GM12878 (cell line): Measurements from ENCODE around the gene GAP43. TPM values are rescaled to one million over a fixed set of nuclear protein-coding genes. Genes with fewer than 3 reads are reported as not detected.

Experiments used
- ATAC-seq: fragments of 200-7000 bp; cut with Tn5 transposase; 3 replicates; pipeline ENCODE4 v1.9.1; 2020; ENCODE audit warnings: mild to moderate bottlenecking, moderate library complexity
- BruUV-seq: library from RNA; stranded (reverse); fragments of 400-500 nt; replicated peaks from 2 replicates; lab custom pipeline; 2021; lab: Mats Ljungman, UMichigan
- CTCF ChIA-PET: fragments of 300-600 bp; sonication (Branson Sonifier 250); formaldehyde crosslinking; extraction: SDS; loops from one replicate; lab custom pipeline; 2021; ENCODE audit warnings: inconsistent platforms; lab: Yijun Ruan, JAX
- POLR2A ChIA-PET: fragments of 350-600 bp; formaldehyde crosslinking; extraction: SDS; loops from one replicate; lab custom pipeline; 2021; ENCODE audit warnings: inconsistent platforms; lab: Charles Lee
- RAD21 ChIA-PET: fragments of 300-600 bp; sonication (Branson Sonifier 250); formaldehyde crosslinking; loops from one replicate; lab custom pipeline; 2023; ENCODE audit warnings: antibody characterized with exemption; ENCODE audit not compliant: unreplicated experiment; lab: Charles Lee
- SMC1A ChIA-PET: fragments of 300-600 bp; sonication (Branson Sonifier 250); formaldehyde crosslinking; loops from one replicate; lab custom pipeline; 2023; ENCODE audit not compliant: unreplicated experiment, uncharacterized antibody; lab: Charles Lee
- DNase-seq: peaks from one replicate; pipeline ENCODE4 v3.0.0-alpha.2; 2011; ENCODE audit warnings: low read depth, low spot score
- FAIRE-seq: peaks from 3 replicates; lab custom pipeline; 2011; peaks lifted over from hg19 to GRCh38; lab: Jason Lieb, UNC
- H2AFZ ChIP-seq: 2 replicates; pipeline ENCODE4 v1.6.0; 2011; ENCODE audit warnings: low read depth, low read length, control low read depth; ENCODE audit not compliant: control insufficient read depth
- H3K27ac ChIP-seq: 2 replicates; pipeline ENCODE4 v1.5.1; 2011; ENCODE audit warnings: control low read depth; ENCODE audit not compliant: control insufficient read depth, insufficient read depth
- H3K27me3 ChIP-seq, 2 experiments: replicated peaks in 1 of 2; 2 replicates each; pipeline versions ENCODE4 v1.6.0 to v1.6.1; 2011; ENCODE audit warnings: low read length in 1 of 2; ENCODE audit not compliant: control insufficient read depth in 2 of 2, insufficient read depth in 2 of 2
- H3K36me3 ChIP-seq, 2 experiments: 2 replicates each; pipeline ENCODE4 v1.5.1; 2011; ENCODE audit warnings: low read length in 1 of 2; ENCODE audit not compliant: control insufficient read depth in 2 of 2, insufficient read depth in 2 of 2
- H3K4me1 ChIP-seq: 2 replicates; pipeline ENCODE4 v1.6.1; 2011; ENCODE audit warnings: mild to moderate bottlenecking, low read length, moderate library complexity, mixed read lengths; ENCODE audit not compliant: control insufficient read depth, insufficient read depth
- H3K4me2 ChIP-seq: 2 replicates; pipeline ENCODE4 v1.6.0; 2011; ENCODE audit warnings: control low read depth; ENCODE audit not compliant: control insufficient read depth, insufficient read depth
- H3K4me3 ChIP-seq: fragments of 200-600 bp; sonication (generic); 2 replicates; pipeline ENCODE4 v1.5.1; 2016
- H3K79me2 ChIP-seq: 2 replicates; pipeline ENCODE4 v1.6.0; 2011; ENCODE audit warnings: low read length; ENCODE audit not compliant: control insufficient read depth, insufficient read depth
- H3K9ac ChIP-seq: 2 replicates; pipeline ENCODE4 v1.8.0; 2011; ENCODE audit warnings: low read length, control low read depth, mixed read lengths; ENCODE audit not compliant: control insufficient read depth, insufficient read depth
- H3K9me3 ChIP-seq: replicated peaks from 3 replicates; pipeline ENCODE4 v1.5.1; 2011; ENCODE audit warnings: mild to moderate bottlenecking, low read length; ENCODE audit not compliant: control insufficient read depth, insufficient read depth
- H4K20me1 ChIP-seq: 2 replicates; pipeline ENCODE4 v1.6.0; 2011; ENCODE audit not compliant: control insufficient read depth, insufficient read depth
- BHLHE40 ChIP-seq, 2 experiments: fragments of 450-650 bp in 1 of 2; IDR thresholded peaks; 2 replicates each; pipeline ENCODE4 v1.6.1; 2011 to 2017; ENCODE audit warnings: low read depth in 2 of 2, borderline replicate concordance in 1 of 2, improper control_type of control experiment in 1 of 2, low read length in 1 of 2, mild to moderate bottlenecking in 1 of 2
- CBFB ChIP-seq: IDR thresholded peaks from 2 replicates; pipeline ENCODE4 v1.6.1; 2016; ENCODE audit warnings: antibody characterized with exemption, low read depth
- CBX5 ChIP-seq: sonication (generic); IDR thresholded peaks from 2 replicates; pipeline ENCODE4 v1.6.1; 2016; ENCODE audit warnings: low read depth, moderate library complexity, mild to moderate bottlenecking, inconsistent platforms
- CHD1 ChIP-seq: IDR thresholded peaks from 2 replicates; pipeline ENCODE4 v1.6.1; 2012; ENCODE audit warnings: low read depth, low read length, improper control_type of control experiment
- CHD2 ChIP-seq: IDR thresholded peaks from 2 replicates; pipeline ENCODE4 v1.6.1; 2011; ENCODE audit warnings: low read depth, low read length, improper control_type of control experiment, borderline replicate concordance
- E2F4 ChIP-seq: IDR thresholded peaks from 2 replicates; pipeline ENCODE4 v1.6.1; 2012; ENCODE audit warnings: low read depth, low read length, improper control_type of control experiment
- EGR1 ChIP-seq, 2 experiments: IDR thresholded peaks; 1 replicate in 1 of 2; 2 replicates in 1 of 2; pipeline ENCODE4 v1.6.1; 2011 to 2012; ENCODE audit warnings: low read depth in 2 of 2, low read length in 2 of 2, borderline replicate concordance in 1 of 2, mild to moderate bottlenecking in 1 of 2, moderate library complexity in 1 of 2
- ELK1 ChIP-seq: IDR thresholded peaks from 2 replicates; pipeline ENCODE4 v1.6.1; 2012; ENCODE audit warnings: low read depth, low read length, improper control_type of control experiment
- FOS ChIP-seq: IDR thresholded peaks from 3 replicates; pipeline ENCODE4 v1.6.1; 2011; ENCODE audit warnings: borderline replicate concordance; ENCODE audit not compliant: insufficient read length; ENCODE audit errors: extremely low read depth
- FOXK2 ChIP-seq: fragments of 450-650 bp; IDR thresholded peaks from 2 replicates; pipeline ENCODE4 v1.6.1; 2017; ENCODE audit warnings: mild to moderate bottlenecking, moderate library complexity
- JUND ChIP-seq: IDR thresholded peaks from 2 replicates; pipeline ENCODE4 v1.6.1; 2012; ENCODE audit warnings: low read depth, mild to moderate bottlenecking, low read length, improper control_type of control experiment, moderate library complexity
- KAT2A ChIP-seq: conservative IDR thresholded peaks from 2 replicates; pipeline ENCODE4 v1.6.1; 2011; ENCODE audit warnings: low read depth, low read length; ENCODE audit not compliant: control insufficient read depth
- MTA2 ChIP-seq: fragments of 450-650 bp; IDR thresholded peaks from 2 replicates; pipeline ENCODE4 v1.6.1; 2016; ENCODE audit warnings: low read depth, mild to moderate bottlenecking, moderate library complexity
- NR2C2 ChIP-seq: IDR thresholded peaks from 2 replicates; pipeline ENCODE4 v1.6.1; 2011; ENCODE audit warnings: borderline replicate concordance, low read depth; ENCODE audit not compliant: control insufficient read depth, insufficient read length
- NRF1 ChIP-seq: conservative IDR thresholded peaks from 2 replicates; pipeline ENCODE4 v1.6.1; 2011; ENCODE audit warnings: mild to moderate bottlenecking, low read depth, low read length, improper control_type of control experiment
- RBBP5 ChIP-seq: fragments of 200-600 bp; sonication (generic); conservative IDR thresholded peaks from 2 replicates; pipeline ENCODE4 v1.6.1; 2016
- ZBTB11 ChIP-seq: fragments of 450-650 bp; formaldehyde crosslinking; IDR thresholded peaks from 2 replicates; pipeline ENCODE4 v1.5.0; 2022; ENCODE audit warnings: mild to moderate bottlenecking, missing genetic modification characterization
- ZSCAN29 ChIP-seq: fragments of 450-650 bp; IDR thresholded peaks from 2 replicates; pipeline ENCODE4 v1.6.1; 2017; ENCODE audit warnings: mild to moderate bottlenecking, moderate library complexity
- ZZZ3 ChIP-seq: IDR thresholded peaks from 2 replicates; pipeline ENCODE4 v1.6.1; 2011; ENCODE audit warnings: low read depth; ENCODE audit not compliant: control insufficient read depth, insufficient read length
- WGBS: methylation state at CpG from one replicate; pipeline ENCODE4 v1.1.6; 2016; ENCODE audit warnings: low lambda C conversion rate; ENCODE audit not compliant: insufficient replicate concordance, insufficient coverage; ENCODE audit errors: missing lambda C conversion rate; 5-methylcytosine and 5-hydroxymethylcytosine counted together
- in situ Hi-C: fragments of 300-500 bp; cut with MboI; formaldehyde crosslinking; loops from 9 replicates; pipeline ENCODE4 v1.14.3; 2018; ENCODE audit warnings: mixed read lengths
- intact Hi-C: fragments of 100-400 bp; cut with micrococcal nuclease; formaldehyde crosslinking; loops from one replicate; pipeline ENCODE4 v1.14.2; 2022; ENCODE audit not compliant: unreplicated experiment
- polyA plus RNA-seq, 11 experiments: library from polyadenylated mRNA; depleted of rRNA in 4 of 11; unstranded in 6 of 11; stranded (reverse) in 5 of 11; fragments of >200 nt; fragmentation: Nextera tagmentation in 4 of 11; fragmentation: Illumina TruSeq in 1 of 11; extraction: Ambion mirVana in 4 of 11; extraction: Trizol in 1 of 11; gene quantifications; 1 replicate in 1 of 11; 2 replicates in 10 of 11; pipeline versions ENCODE4 v1.2.1 to v1.2.3, GENCODE V29; 2011 to 2016; ENCODE audit warnings: inconsistent platforms in 2 of 11, missing spikeins in 2 of 11, low read depth in 1 of 11
- total RNA-seq, 4 experiments: library from RNA; depleted of rRNA in 3 of 4; stranded (reverse); fragments of >200 nt in 3 of 4; fragmentation: Illumina TruSeq in 1 of 4; extraction: Trizol in 1 of 4; gene quantifications; 2 replicates each; pipeline versions ENCODE4 v1.2.1 to v1.2.3, GENCODE V29; 2013 to 2021

GAP43 gene
- total and polyA plus RNA-seq, 10 of the 15 experiments (the other 5 are each of a cell fraction or from before 2014, with no cell fraction given) = 0.06 to 0.16 TPM; not detected in 8

GRCh38 chr3:115626006-115626409 is 2.7 kb downstream of the GAP43 start:
- intact Hi-C loops (no loop called here), in situ Hi-C loops (no loop called here)
- Histone ChIP-seq H3K79me2 (no peaks in the 10 kb centered on the region), H3K4me3 (no peak overlapping the region), H3K36me3 (no peaks in the 10 kb centered on the region), H4K20me1 (no peaks in the 10 kb centered on the region), H3K27ac (no peak overlapping the region), H3K27me3 (no peaks in the 10 kb centered on the region; a peak in 1 of 4 replicates), H3K4me1 (peaks cover 8% of the 10 kb centered on the region), H3K9ac (no peak overlapping the region), H3K9me3 (no peaks in the 10 kb centered on the region), H3K4me2 (no peak overlapping the region), H2AFZ (no peak overlapping the region)
- 27% methylated on average over 5 of the region's 5 CpGs for WGBS
- ChIA-PET CTCF (interaction anchor here (1.2 kb wide), 1 partner anchor 41 kb away, joined by 3 read pairs; no protein-coding TSS in a partner anchor), SMC1A (no interaction called here), RAD21 (no interaction called here), POLR2A (no interaction called here)
- no peak for TF ChIP-seq ZBTB11
- no peak for TF ChIP-seq EGR1 (IDR thresholded peaks at IDR 0.05; ENCODE audit: borderline replicate concordance in 1 of 2, low read depth in 2 of 2, low read length in 2 of 2)
- no peak for TF ChIP-seq BHLHE40 (IDR thresholded peaks at IDR 0.05; ENCODE audit: borderline replicate concordance in 1 of 2, low read depth in 2 of 2, low read length in 1 of 2)
- TF ChIP-seq ZSCAN29 = no peak
- no peak for TF ChIP-seq CBX5
- no peak for TF ChIP-seq NR2C2
- TF ChIP-seq NRF1 = no peak
- no peak for TF ChIP-seq CBFB
- TF ChIP-seq FOS = no peak
- TF ChIP-seq CHD1 = no peak
- TF ChIP-seq MTA2 = no peak
- no peak for TF ChIP-seq E2F4
- no peak for TF ChIP-seq JUND
- TF ChIP-seq KAT2A = no peak
- no peak for TF ChIP-seq ELK1
- no peak for TF ChIP-seq ZZZ3
- no peak for TF ChIP-seq FOXK2
- no peak for TF ChIP-seq CHD2
- no peak for TF ChIP-seq RBBP5
- no peak for FAIRE-seq
- no peak for ATAC-seq
- BruUV-seq = no TSS peak
- no peak for DNase-seq
